H9 (cell line): ENCODE measurements around the gene SNAP47. TPM values are rescaled to one million over a fixed set of nuclear protein-coding genes. Genes with fewer than 3 reads are reported as not detected.

Experiments
- DNase-seq: peaks from one replicate; pipeline ENCODE4 v3.0.0-alpha.2; 2017
- H2AFZ ChIP-seq: one replicate; pipeline ENCODE4 v1.6.1; 2013; ENCODE audit warnings: mild to moderate bottlenecking, low read length, control low read depth, moderate library complexity
- H2AK5ac ChIP-seq: 2 replicates; pipeline ENCODE4 v1.6.1; 2013; ENCODE audit warnings: low read length, control low read depth, mixed read lengths; ENCODE audit not compliant: insufficient read length
- H2BK120ac ChIP-seq: one replicate; pipeline ENCODE4 v1.6.1; 2013; ENCODE audit warnings: low read depth, mild to moderate bottlenecking, low read length, control low read depth, inconsistent platforms; ENCODE audit not compliant: poor library complexity, severe bottlenecking
- H2BK12ac ChIP-seq: 2 replicates; pipeline ENCODE4 v1.6.1; 2013; ENCODE audit warnings: low read length, control low read depth, mixed read lengths, low read depth; ENCODE audit not compliant: insufficient read length
- H2BK15ac ChIP-seq: 2 replicates; pipeline ENCODE4 v1.6.1; 2013; ENCODE audit warnings: low read depth, low read length, control low read depth
- H2BK20ac ChIP-seq: one replicate; pipeline ENCODE4 v1.6.1; 2013; ENCODE audit warnings: low read depth, mild to moderate bottlenecking, low read length, control low read depth, inconsistent platforms; ENCODE audit not compliant: poor library complexity, severe bottlenecking
- H2BK5ac ChIP-seq: 2 replicates; pipeline ENCODE4 v1.6.1; 2013; ENCODE audit warnings: low read length, control low read depth, mixed read lengths; ENCODE audit not compliant: insufficient read length
- H3K14ac ChIP-seq: 2 replicates; pipeline ENCODE4 v1.6.1; 2013; ENCODE audit warnings: low read length, control low read depth; ENCODE audit not compliant: insufficient read depth
- H3K18ac ChIP-seq: 2 replicates; pipeline ENCODE4 v1.6.1; 2013; ENCODE audit warnings: low read depth, mild to moderate bottlenecking, mixed read lengths, low read length, control low read depth; ENCODE audit not compliant: insufficient read length
- H3K23ac ChIP-seq: 2 replicates; pipeline ENCODE4 v1.6.1; 2013; ENCODE audit warnings: low read length, control low read depth, mixed read lengths, low read depth; ENCODE audit not compliant: insufficient read length
- H3K23me2 ChIP-seq: 2 replicates; pipeline ENCODE4 v1.6.1; 2013; ENCODE audit warnings: low read depth, mild to moderate bottlenecking, mixed read lengths, low read length, control low read depth; ENCODE audit not compliant: insufficient read length, poor library complexity, severe bottlenecking
- H3K27ac ChIP-seq: 2 replicates; pipeline ENCODE4 v1.5.1; 2013; ENCODE audit warnings: low read length, control low read depth, mixed read lengths, low read depth; ENCODE audit not compliant: insufficient read length
- H3K27me3 ChIP-seq: 2 replicates; pipeline ENCODE4 v1.6.1; 2013; ENCODE audit warnings: low read length, control low read depth, inconsistent platforms; ENCODE audit not compliant: insufficient read depth
- H3K4ac ChIP-seq: 2 replicates; pipeline ENCODE4 v1.6.1; 2013; ENCODE audit warnings: low read depth, mild to moderate bottlenecking, control low read depth, inconsistent platforms, low read length, moderate library complexity
- H3K4me1 ChIP-seq: 2 replicates; pipeline ENCODE4 v1.6.1; 2013; ENCODE audit warnings: low read length, control low read depth, inconsistent platforms; ENCODE audit not compliant: insufficient read depth
- H3K4me2 ChIP-seq: 2 replicates; pipeline ENCODE4 v1.6.1; 2013; ENCODE audit warnings: low read length, control low read depth, mixed read lengths; ENCODE audit not compliant: insufficient read length, insufficient read depth
- H3K56ac ChIP-seq: 2 replicates; pipeline ENCODE4 v1.6.1; 2013; ENCODE audit warnings: low read depth, mild to moderate bottlenecking, mixed read lengths, low read length, control low read depth; ENCODE audit not compliant: insufficient read length
- H3K79me1 ChIP-seq: 2 replicates; pipeline ENCODE4 v1.6.1; 2013; ENCODE audit warnings: low read depth, mild to moderate bottlenecking, moderate library complexity, low read length, control low read depth, inconsistent platforms; ENCODE audit not compliant: insufficient read depth, poor library complexity, severe bottlenecking
- H3K79me2 ChIP-seq: 2 replicates; pipeline ENCODE4 v1.6.1; 2013; ENCODE audit warnings: low read length, control low read depth, inconsistent platforms; ENCODE audit not compliant: insufficient read depth
- H3K9ac ChIP-seq: 2 replicates; pipeline ENCODE4 v1.6.1; 2013; ENCODE audit warnings: low read length, control low read depth, mixed read lengths; ENCODE audit not compliant: insufficient read length; ENCODE audit errors: extremely low read depth
- H3K9me3 ChIP-seq: one replicate; pipeline ENCODE4 v1.6.1; 2013; ENCODE audit warnings: low read depth, low read length, inconsistent platforms; ENCODE audit not compliant: control insufficient read depth
- H3T11ph ChIP-seq: one replicate; pipeline ENCODE4 v1.6.1; 2013; ENCODE audit warnings: mild to moderate bottlenecking, low read length, control low read depth, inconsistent platforms
- H4K20me1 ChIP-seq: one replicate; pipeline ENCODE4 v1.6.1; 2013; ENCODE audit not compliant: control insufficient read depth, insufficient read length, insufficient read depth
- H4K5ac ChIP-seq: 2 replicates; pipeline ENCODE4 v1.6.1; 2013; ENCODE audit warnings: low read depth, mild to moderate bottlenecking, mixed read lengths, low read length, control low read depth; ENCODE audit not compliant: insufficient read length
- H4K8ac ChIP-seq: replicated peaks from 2 replicates; pipeline ENCODE4 v1.6.1; 2013; ENCODE audit warnings: low read length, control low read depth, mixed read lengths, low read depth; ENCODE audit not compliant: insufficient read length
- H4K91ac ChIP-seq: 2 replicates; pipeline ENCODE4 v1.6.1; 2013; ENCODE audit warnings: low read depth, mild to moderate bottlenecking, moderate library complexity, mixed read lengths, low read length, control low read depth; ENCODE audit not compliant: insufficient read length
- H3K27ac Mint-ChIP-seq, 3 experiments: 2 replicates in 2 of 3; 3 replicates in 1 of 3; pipeline ENCODE4 v1.8.0; 2020 to 2021; ENCODE audit warnings: mixed read lengths in 3 of 3, mild to moderate bottlenecking in 1 of 3, moderate library complexity in 1 of 3
- H3K27me3 Mint-ChIP-seq: 2 replicates; pipeline ENCODE4 v1.8.0; 2021; ENCODE audit warnings: low read depth, mild to moderate bottlenecking, moderate library complexity, mixed read lengths
- H3K36me3 Mint-ChIP-seq, 3 experiments: 2 replicates in 2 of 3; 3 replicates in 1 of 3; pipeline ENCODE4 v1.8.0; 2020 to 2021; ENCODE audit warnings: low read depth in 3 of 3, mixed read lengths in 3 of 3; ENCODE audit not compliant: insufficient read depth in 1 of 3
- H3K4me1 Mint-ChIP-seq, 2 experiments: 2 replicates each; pipeline ENCODE4 v1.8.0; 2020; ENCODE audit warnings: mixed read lengths in 2 of 2
- H3K4me3 Mint-ChIP-seq, 2 experiments: 2 replicates in 1 of 2; 3 replicates in 1 of 2; pipeline ENCODE4 v1.8.0; 2020 to 2021; ENCODE audit warnings: mild to moderate bottlenecking in 2 of 2, mixed read lengths in 2 of 2, moderate library complexity in 1 of 2
- H3K9me3 Mint-ChIP-seq, 2 experiments: 2 replicates in 1 of 2; 3 replicates in 1 of 2; pipeline ENCODE4 v1.8.0; 2020; ENCODE audit warnings: mild to moderate bottlenecking in 2 of 2, mixed read lengths in 2 of 2, moderate library complexity in 1 of 2
- CTCF ChIP-seq: fragments of 200-600 bp; sonication (generic); conservative IDR thresholded peaks from 3 replicates; pipeline ENCODE4 v1.8.0; 2021; ENCODE audit warnings: antibody characterized with exemption, mild to moderate bottlenecking
- WGBS: extraction: QIAGEN DNeasy Blood & Tissue Kit; methylation state at CpG from one replicate; pipeline ENCODE4 v1.1.7; 2013; ENCODE audit warnings: missing lambda C conversion rate, low lambda C conversion rate, mixed read lengths; ENCODE audit not compliant: insufficient read length; ENCODE audit errors: extremely low coverage; 5-methylcytosine and 5-hydroxymethylcytosine counted together
- total RNA-seq: library from RNA; stranded (reverse); gene quantifications from 2 replicates; pipeline ENCODE4 v1.2.1, GENCODE V29; 2021

SNAP47 gene
- total RNA-seq, 1 experiment from 2014 or later = 44.1 TPM

- Histone ChIP-seq H3K27ac (no peak overlapping the region), H4K91ac (no peak overlapping the region), H3K14ac (no peak overlapping the region), H3T11ph (no peak overlapping the region), H4K20me1 (no peaks in the 10 kb centered on the region), H3K4me1 (no peaks in the 10 kb centered on the region), H3K23me2 (no peaks in the 10 kb centered on the region), H3K4me2 (no peak overlapping the region), H3K79me1 (no peaks in the 10 kb centered on the region), H3K23ac (no peak overlapping the region), H2BK120ac (no peak overlapping the region), H4K5ac (no peak overlapping the region), H2BK12ac (no peak overlapping the region), H2BK15ac (no peak overlapping the region), H3K9ac (no peak overlapping the region), H3K79me2 (no peaks in the 10 kb centered on the region), H3K4ac (no peak overlapping the region), H4K8ac (no peak overlapping the region), H3K56ac (no peak overlapping the region), H2BK5ac (no peak overlapping the region), H2AFZ (no peak overlapping the region), H2AK5ac (no peak overlapping the region), H3K18ac (no peak overlapping the region), H2BK20ac (no peak overlapping the region), H3K27me3 (no peaks in the 10 kb centered on the region), H3K9me3 (peaks cover 16% of the 10 kb centered on the region)
- Mint-ChIP-seq H3K9me3 (peaks cover 46 to 48% of the 10 kb centered on the region in 2 experiments), H3K36me3 (peaks cover 0 to 18% (median 11%) of the 10 kb centered on the region in 3 experiments; a peak in 5 of 7 replicates), H3K4me3 (no peak overlapping the region), H3K27ac (no peak overlapping the region), H3K4me1 (no peaks in the 10 kb centered on the region), H3K27me3 (no peaks in the 10 kb centered on the region; the same call in none of the 2 replicates)
- no CpG with 5 or more reads among the region's 2 CpGs for WGBS
- no peak for DNase-seq
- TF ChIP-seq CTCF = no peak
These were observed 78.7 kb downstream of the SNAP47 start for GRCh38 chr1:227813962-227814361.
